ENCODE data around the gene EP300. TPM values are rescaled to one million over a fixed set of nuclear protein-coding genes. Genes with fewer than 3 reads are reported as not detected.
"Not testable (repeated sequence)": the region's sequence is repeated elsewhere in the genome, so short reads cannot be mapped to it uniquely, and the experiment has no call there.

EP300 gene
- total RNA-seq, 1 donor from 2014 or later = 42.5 TPM

- DNase-seq = no peak
These were observed 6.5 kb upstream of the EP300 start for GRCh38 chr22:41085842-41086241.

- peak; percentile 99 for DNase-seq
These were observed 1.0 kb upstream of the EP300 start for GRCh38 chr22:41091132-41092022.

GRCh38 chr22:41092847-41093411 lies 537 bp downstream of the EP300 start:
- DNase-seq = peak; percentile 52

DNA sequence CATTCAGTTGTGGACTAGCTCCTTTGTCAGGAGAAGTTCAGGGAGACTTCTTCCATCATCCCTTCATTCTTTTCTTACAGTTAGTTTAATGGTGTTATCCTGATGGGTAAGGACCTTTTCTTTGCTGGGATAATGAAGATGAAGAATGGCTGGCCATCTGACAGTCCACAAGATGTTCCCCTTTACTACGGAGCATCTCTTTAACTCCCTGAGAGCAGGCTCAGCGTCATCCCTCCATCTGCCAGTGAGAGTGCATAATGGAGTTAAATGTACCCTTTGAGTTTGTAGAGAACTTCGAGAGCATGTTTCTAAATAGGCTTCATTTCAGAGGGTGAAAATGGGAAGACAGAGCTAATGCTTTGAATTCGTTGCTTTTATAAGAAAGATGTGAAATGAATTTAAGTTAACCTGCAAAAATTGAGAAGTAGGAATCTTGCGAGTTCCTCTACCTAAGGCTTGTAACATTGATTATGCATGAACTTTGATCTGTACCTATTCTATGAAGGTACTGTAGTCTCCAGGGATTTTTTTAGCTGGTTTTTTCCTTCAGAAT lies 1.7 kb downstream of the EP300 start:
- DNase-seq = peak; percentile 36

GRCh38 chr22:41096391-41096790 lies 4.0 kb downstream of the EP300 start:
- no peak for DNase-seq

- no peak for DNase-seq
These were observed 4.4 kb downstream of the EP300 start for GRCh38 chr22:41096841-41097240.

DNA sequence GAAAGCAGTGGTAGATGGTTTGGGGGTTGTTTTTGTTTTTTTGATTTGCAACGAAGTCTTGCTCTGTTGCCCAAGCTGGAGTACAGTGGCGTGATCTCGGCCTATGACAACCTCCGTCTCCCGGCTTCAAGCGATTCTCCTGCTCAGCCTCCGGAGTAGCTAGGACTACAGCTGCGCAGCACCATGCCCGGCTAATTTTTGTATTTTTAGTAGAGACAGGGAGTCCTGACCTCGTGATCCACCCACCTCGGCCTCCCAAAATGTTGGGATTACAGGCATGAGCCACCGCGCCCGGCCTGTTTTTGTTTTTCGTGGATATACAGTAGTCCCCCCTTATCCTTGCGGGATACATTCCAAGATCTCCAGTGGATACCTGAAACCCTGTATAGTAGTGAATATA lies 6.6 kb downstream of the EP300 start:
- DNase-seq = no peak

- no peak for DNase-seq
These were observed 14.0 kb downstream of the EP300 start for GRCh38 chr22:41106122-41106968.

DNA sequence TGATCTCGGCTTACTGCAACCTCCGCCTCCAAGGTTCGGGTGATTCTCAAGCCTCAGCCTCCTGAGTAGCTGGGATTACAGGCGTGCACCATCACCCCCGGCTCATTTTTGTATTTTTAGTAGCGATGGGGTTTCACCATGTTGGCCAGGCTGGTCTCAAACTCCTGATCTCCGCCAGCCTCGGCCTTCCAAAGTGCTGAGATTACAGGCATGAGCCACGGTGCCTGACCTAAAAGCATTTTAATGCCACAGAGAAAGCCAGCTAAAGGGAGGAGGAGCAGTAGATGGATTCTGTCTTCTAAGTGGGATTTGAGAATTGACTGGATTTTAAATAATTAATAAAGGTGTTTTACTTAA lies 14.6 kb downstream of the EP300 start:
- not testable (repeated sequence) for DNase-seq

- DNase-seq = no peak
These were observed 18.6 kb downstream of the EP300 start for GRCh38 chr22:41110968-41111367.

GRCh38 chr22:41116342-41116741 lies 23.9 kb downstream of the EP300 start:
- no peak for DNase-seq

GRCh38 chr22:41117127-41117965 lies 25.0 kb downstream of the EP300 start:
- no peak for DNase-seq

- peak; percentile 49 for DNase-seq
These were observed 30.8 kb downstream of the EP300 start for GRCh38 chr22:41123151-41123550.

DNA sequence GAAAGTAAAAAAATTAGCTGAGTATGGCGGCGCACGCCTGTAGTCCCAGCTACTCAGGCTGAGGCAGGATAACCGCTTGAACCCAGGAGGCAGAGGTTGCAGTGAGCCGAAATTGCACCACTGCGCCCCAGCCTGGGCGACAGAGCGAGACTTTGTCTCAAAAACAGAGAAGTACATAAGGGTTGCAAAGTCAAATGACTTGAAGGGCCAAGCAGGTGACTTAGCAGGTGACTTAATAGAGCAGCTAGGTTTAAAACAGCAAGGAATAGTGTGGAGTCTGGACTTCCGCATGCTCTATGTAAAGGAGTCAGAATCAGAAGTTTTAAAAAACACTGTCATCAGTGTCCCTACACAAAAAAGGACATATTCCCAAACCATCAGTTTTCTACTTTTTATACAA lies 31.7 kb downstream of the EP300 start:
- no peak for DNase-seq

DNA sequence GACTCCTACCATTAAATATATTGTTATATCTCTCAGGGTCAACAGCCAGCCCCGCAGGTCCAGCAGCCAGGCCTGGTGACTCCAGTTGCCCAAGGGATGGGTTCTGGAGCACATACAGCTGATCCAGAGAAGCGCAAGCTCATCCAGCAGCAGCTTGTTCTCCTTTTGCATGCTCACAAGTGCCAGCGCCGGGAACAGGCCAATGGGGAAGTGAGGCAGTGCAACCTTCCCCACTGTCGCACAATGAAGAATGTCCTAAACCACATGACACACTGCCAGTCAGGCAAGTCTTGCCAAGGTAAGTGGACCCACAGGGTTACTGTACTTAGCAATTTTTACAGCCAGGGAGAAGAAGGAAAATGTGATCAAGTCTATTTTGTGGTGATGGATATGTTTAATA lies 35.1 kb downstream of the EP300 start:
- no peak for DNase-seq

DNA sequence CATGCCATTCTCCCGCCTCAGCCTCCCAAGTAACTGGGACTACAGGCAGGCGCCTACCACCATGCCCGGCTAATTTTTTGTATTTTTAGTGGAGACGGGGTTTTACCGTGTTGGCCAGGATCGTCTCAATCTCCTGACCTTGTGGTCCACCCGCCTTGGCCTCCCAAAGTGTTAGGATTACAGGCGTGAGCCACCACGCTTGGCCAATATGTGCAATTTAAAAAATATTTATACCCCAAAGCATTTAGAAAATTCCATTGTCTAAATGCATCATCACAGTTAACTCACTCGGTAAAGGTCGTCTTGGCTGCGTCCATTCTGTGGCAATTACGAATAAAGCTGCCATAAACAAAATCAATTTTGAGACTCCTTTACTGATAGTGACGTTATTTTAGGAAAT lies 36.2 kb downstream of the EP300 start:
- no peak for DNase-seq

GRCh38 chr22:41132550-41132949 lies 40.2 kb downstream of the EP300 start:
- no peak for DNase-seq

- DNase-seq = no peak
These were observed 48.1 kb downstream of the EP300 start for GRCh38 chr22:41140365-41140957.

DNA sequence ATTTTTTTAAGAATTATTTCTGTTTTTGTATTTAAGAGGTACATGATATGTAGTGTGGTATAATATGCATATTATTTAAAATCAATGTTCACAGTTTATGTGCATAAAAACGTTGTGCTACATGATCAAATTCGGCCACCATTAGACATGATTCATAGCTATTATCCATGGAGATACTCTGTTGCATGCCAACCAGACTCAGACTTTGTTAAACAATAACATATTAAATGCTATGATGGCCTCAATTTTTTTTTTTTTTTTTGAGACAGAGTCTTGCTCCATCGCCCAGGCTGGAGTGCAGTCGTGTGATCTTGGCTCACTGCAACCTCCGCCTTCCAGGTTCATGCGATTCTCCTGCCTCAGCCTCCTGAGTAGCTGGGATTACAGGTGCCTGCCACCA lies 53.5 kb downstream of the EP300 start:
- not testable (repeated sequence) for DNase-seq

DNA sequence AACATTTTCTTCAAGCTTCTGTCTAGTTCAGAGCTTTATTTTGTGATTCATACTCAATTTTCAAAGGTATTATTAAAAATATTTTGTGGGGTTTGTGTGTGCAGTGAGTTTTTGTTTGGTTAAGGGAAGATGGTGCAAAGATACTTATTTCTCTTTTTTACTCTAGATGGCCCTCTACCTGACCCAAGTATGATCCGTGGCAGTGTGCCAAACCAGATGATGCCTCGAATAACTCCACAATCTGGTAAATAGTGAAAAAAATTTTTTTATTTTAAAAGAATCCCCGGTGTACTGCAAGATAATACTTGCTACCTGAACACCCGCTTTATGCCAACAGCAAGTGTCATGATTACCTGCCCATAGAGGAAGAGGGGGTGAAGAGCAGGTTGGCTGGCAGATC lies 54.2 kb downstream of the EP300 start:
- no peak for DNase-seq

- no peak for DNase-seq
These were observed 55.3 kb downstream of the EP300 start for GRCh38 chr22:41147722-41148121.

DNA sequence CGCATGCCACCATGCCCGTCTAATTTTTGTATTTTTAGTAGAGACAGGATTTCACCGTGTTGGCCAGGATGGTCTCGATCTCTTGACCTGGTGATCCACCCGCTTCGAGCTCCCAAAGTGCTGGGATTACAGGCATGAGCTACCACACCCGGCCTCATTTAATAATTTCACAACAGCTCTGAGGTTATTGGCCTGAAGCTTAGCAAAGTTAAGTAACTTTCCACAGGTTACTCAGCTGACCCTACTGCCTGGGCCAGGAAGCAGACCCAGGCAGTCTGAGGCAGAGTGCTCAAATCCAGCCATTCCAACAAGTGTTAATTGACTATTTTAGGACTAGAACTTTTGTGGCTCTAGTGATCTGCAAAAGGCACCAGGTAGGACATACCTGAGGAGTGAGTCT lies 60.5 kb downstream of the EP300 start:
- DNase-seq = no peak

Measured in dermis blood vessel endothelial cell (primary cell).